ENCODE data around the gene C1orf210.

The C1orf210 gene

GRCh38 chr1:43296207-43296606 is 10.8 kb upstream of the C1orf210 start:
- CTCF ChIA-PET, result no interaction called here

GRCh38 chr1:43294761-43295160 is 9.4 kb upstream of the C1orf210 start:
- TF ChIP-seq CTCF (conservative IDR thresholded peaks at IDR 0.05; ENCODE audit: low read depth), result no peak
- CTCF ChIA-PET, result interaction anchor here (3.3 kb wide), 1 partner anchor 10 kb away, joined by 15 read pairs; the partner anchor contains the start of gene C1orf210
- POLR2A ChIA-PET (ENCODE audit: low non-redundant PET), result no interaction called here

More at GRCh38 chr1:43296207-43296606, 10.8 kb upstream of the C1orf210 start:
- TF ChIP-seq CTCF (conservative IDR thresholded peaks at IDR 0.05; ENCODE audit: low read depth), result no peak
- no peak overlapping the region for H3K27ac ChIP-seq
- POLR2A ChIA-PET (ENCODE audit: low non-redundant PET), result no interaction called here
- DNase-seq (ENCODE audit: low spot score), result no peak

GRCh38 chr1:43293896-43294760 is 8.7 kb upstream of the C1orf210 start:
- peak; percentile 29 for DNase-seq (ENCODE audit: low spot score)
- POLR2A ChIA-PET (ENCODE audit: low non-redundant PET), result no interaction called here
- 0 out of 2 replicates have a peak overlapping the region, but pooled peaks have one; percentile 7 for H3K27ac ChIP-seq
- CTCF ChIA-PET, result interaction anchor here (3.3 kb wide), 1 partner anchor 9 kb away, joined by 15 read pairs; the partner anchor contains the start of gene C1orf210
- no peak for TF ChIP-seq CTCF (conservative IDR thresholded peaks at IDR 0.05; ENCODE audit: low read depth)

More at GRCh38 chr1:43294761-43295160, 9.4 kb upstream of the C1orf210 start:
- no peak for DNase-seq (ENCODE audit: low spot score)
- no peak overlapping the region for H3K27ac ChIP-seq

- POLR2A ChIA-PET (ENCODE audit: low non-redundant PET), result no interaction called here
- CTCF ChIA-PET, result interaction anchor here (3.3 kb wide), 1 partner anchor 8 kb away, joined by 15 read pairs; the partner anchor contains the start of gene C1orf210
- H3K27ac ChIP-seq, result no peak overlapping the region
- DNase-seq (ENCODE audit: low spot score), result no peak
- no peak for TF ChIP-seq CTCF (conservative IDR thresholded peaks at IDR 0.05; ENCODE audit: low read depth)
These were observed 7.8 kb upstream of the C1orf210 start for GRCh38 chr1:43293176-43293575.

- no peak for TF ChIP-seq CTCF (conservative IDR thresholded peaks at IDR 0.05; ENCODE audit: low read depth)
- H3K27ac ChIP-seq, result no peak overlapping the region
- DNase-seq (ENCODE audit: low spot score), result no peak
- ChIA-PET POLR2A (ENCODE audit: low non-redundant PET) (no interaction called here), CTCF (interaction anchor here (3.3 kb wide), 1 partner anchor 8 kb away, joined by 15 read pairs; the partner anchor contains the start of gene C1orf210)
These were observed 7.3 kb upstream of the C1orf210 start for GRCh38 chr1:43292679-43293078.

GRCh38 chr1:43292216-43292615 is 6.8 kb upstream of the C1orf210 start:
- no peak overlapping the region for H3K27ac ChIP-seq
- CTCF ChIA-PET, result interaction anchor here (3.3 kb wide), 1 partner anchor 7 kb away, joined by 15 read pairs; the partner anchor contains the start of gene C1orf210
- POLR2A ChIA-PET (ENCODE audit: low non-redundant PET), result interaction anchor here (0.7 kb wide), 1 partner anchor 29 kb away, joined by 3 read pairs; no protein-coding TSS in a partner anchor
- no peak for DNase-seq (ENCODE audit: low spot score)
- no peak for TF ChIP-seq CTCF (conservative IDR thresholded peaks at IDR 0.05; ENCODE audit: low read depth)

Data from RWPE1 (cell line).